Effector CD4-positive, alpha-beta T cell (primary cell): ENCODE measurements around the gene TMEM127.
"Not testable (repeated sequence)": the region's sequence is repeated elsewhere in the genome, so short reads cannot be mapped to it uniquely, and the experiment has no call there.

Experiments used
- DNase-seq: peaks from one replicate; pipeline ENCODE4 v3.0.0-alpha.2; 2020

TMEM127 gene

GRCh38 chr2:96262306-96262705 is 3.5 kb downstream of the TMEM127 start:
- no peak for DNase-seq

GRCh38 chr2:96261328-96262003 is 4.3 kb downstream of the TMEM127 start:
- DNase-seq: no peak

GRCh38 chr2:96260387-96261260 is 5.2 kb downstream of the TMEM127 start:
- DNase-seq: no peak

- no peak for DNase-seq
Measured at GRCh38 chr2:96259497-96259921, 6.3 kb downstream of the TMEM127 start.

- DNase-seq: no peak
Measured at GRCh38 chr2:96258166-96259022, 7.4 kb downstream of the TMEM127 start.

GRCh38 chr2:96257744-96258143 is 8.1 kb downstream of the TMEM127 start:
- not testable (repeated sequence) for DNase-seq

- DNase-seq: no peak
Measured at GRCh38 chr2:96256611-96257113, 9.1 kb downstream of the TMEM127 start.

GRCh38 chr2:96254571-96254970 is 11.2 kb downstream of the TMEM127 start:
- no peak for DNase-seq

- no peak for DNase-seq
Measured at GRCh38 chr2:96253006-96253405, 12.8 kb downstream of the TMEM127 start.

- no peak for DNase-seq
Measured at GRCh38 chr2:96252526-96252925, 13.3 kb downstream of the TMEM127 start.

- DNase-seq: no peak
Measured at GRCh38 chr2:96251721-96252292, 14.0 kb downstream of the TMEM127 start.

GRCh38 chr2:96250188-96250587 is 15.6 kb downstream of the TMEM127 start:
- DNase-seq: no peak

- DNase-seq: no peak
Measured at GRCh38 chr2:96249654-96250053, 16.1 kb downstream of the TMEM127 start.

GRCh38 chr2:96248624-96249023 is 17.2 kb downstream of the TMEM127 start:
- DNase-seq: no peak

GRCh38 chr2:96247896-96248295 is 17.9 kb downstream of the TMEM127 start:
- no peak for DNase-seq

GRCh38 chr2:96247009-96247408 is 18.8 kb downstream of the TMEM127 start:
- no peak for DNase-seq

GRCh38 chr2:96245609-96246390 is 20.0 kb downstream of the TMEM127 start:
- no peak for DNase-seq

GRCh38 chr2:96243843-96244242 is 22.0 kb downstream of the TMEM127 start:
- no peak for DNase-seq

GRCh38 chr2:96241900-96242611 is 23.7 kb downstream of the TMEM127 start:
- peak; percentile 12 for DNase-seq

GRCh38 chr2:96241227-96241626 is 24.6 kb downstream of the TMEM127 start:
- no peak for DNase-seq
